Epithelial cell of proximal tubule (primary cell): ENCODE data around the gene CTNNA2. TPM values are rescaled to one million over a fixed set of nuclear protein-coding genes. Genes with fewer than 3 reads are reported as not detected.

Experiments used
- DNase-seq: peaks from one replicate; pipeline ENCODE4 v3.0.0-alpha.2; 2011; ENCODE audit warnings: low read depth
- H3K4me3 ChIP-seq: 2 replicates; pipeline ENCODE4 v1.5.1; 2011; ENCODE audit warnings: low read depth, mild to moderate bottlenecking, low read length
- CTCF ChIP-seq: conservative IDR thresholded peaks from 2 replicates; pipeline ENCODE4 v1.5.1; 2012; ENCODE audit warnings: low read depth, mild to moderate bottlenecking, low read length
- total RNA-seq: library from RNA; depleted of rRNA; stranded (reverse); fragments of >200 nt; gene quantifications from 2 replicates; pipeline ENCODE4 v1.2.3, GENCODE V29; 2015

The CTNNA2 gene
- total RNA-seq, 1 donor from 2014 or later = 0.06 TPM

GRCh38 chr2:80396276-80396675 lies 883.4 kb downstream of the CTNNA2 start:
- no peak for DNase-seq
- H3K4me3 ChIP-seq = no peak overlapping the region
- TF ChIP-seq CTCF = no peak

- H3K4me3 ChIP-seq = no peak overlapping the region
- DNase-seq = no peak
- TF ChIP-seq CTCF = no peak
Measured at GRCh38 chr2:80403081-80403480, 890.2 kb downstream of the CTNNA2 start.

GRCh38 chr2:80407377-80407776 lies 894.5 kb downstream of the CTNNA2 start:
- no peak for DNase-seq
- no peak for TF ChIP-seq CTCF
- no peak overlapping the region for H3K4me3 ChIP-seq

- DNase-seq = no peak
- H3K4me3 ChIP-seq = no peak overlapping the region
- no peak for TF ChIP-seq CTCF
Measured at GRCh38 chr2:80410346-80410745, 897.5 kb downstream of the CTNNA2 start.

GRCh38 chr2:80413136-80413535 lies 900.3 kb downstream of the CTNNA2 start:
- no peak for TF ChIP-seq CTCF
- no peak for DNase-seq
- no peak overlapping the region for H3K4me3 ChIP-seq

- DNase-seq = no peak
- no peak overlapping the region for H3K4me3 ChIP-seq
- no peak for TF ChIP-seq CTCF
Measured at GRCh38 chr2:80417737-80418136, 904.9 kb downstream of the CTNNA2 start.

- no peak for TF ChIP-seq CTCF
- no peak overlapping the region for H3K4me3 ChIP-seq
- no peak for DNase-seq
Measured at GRCh38 chr2:80420530-80421208, 907.8 kb downstream of the CTNNA2 start.
